GM10248 (cell line): ENCODE data around the gene ARID2.

Source experiments
- CTCF ChIA-PET: fragments of 300-600 bp; sonication (Branson Sonifier 250); formaldehyde crosslinking; extraction: SDS; loops from one replicate; lab custom pipeline; 2021; ENCODE audit warnings: antibody characterized with exemption; lab: Yijun Ruan, JAX
- POLR2A ChIA-PET: fragments of 350-650 bp; sonication (Branson Sonifier 250); formaldehyde crosslinking; extraction: SDS; loops from one replicate; lab custom pipeline; 2020; ENCODE audit warnings: antibody characterized with exemption; lab: Yijun Ruan, JAX
- DNase-seq: peaks from one replicate; pipeline ENCODE4 v3.0.0; 2012; ENCODE audit errors: extremely low spot score
- TF ChIP-seq, protein P1 (sequence below): IDR thresholded peaks from 2 replicates; pipeline ENCODE4 v1.5.1; 2012; ENCODE audit warnings: mild to moderate bottlenecking, low read depth; ENCODE audit errors: extremely low read depth, missing control alignments, control extremely low read depth

Gene ARID2

GRCh38 chr12:45883187-45883586, 153.7 kb downstream of the ARID2 start:
- DNase-seq, result no peak
- TF ChIP-seq, protein P1, sequence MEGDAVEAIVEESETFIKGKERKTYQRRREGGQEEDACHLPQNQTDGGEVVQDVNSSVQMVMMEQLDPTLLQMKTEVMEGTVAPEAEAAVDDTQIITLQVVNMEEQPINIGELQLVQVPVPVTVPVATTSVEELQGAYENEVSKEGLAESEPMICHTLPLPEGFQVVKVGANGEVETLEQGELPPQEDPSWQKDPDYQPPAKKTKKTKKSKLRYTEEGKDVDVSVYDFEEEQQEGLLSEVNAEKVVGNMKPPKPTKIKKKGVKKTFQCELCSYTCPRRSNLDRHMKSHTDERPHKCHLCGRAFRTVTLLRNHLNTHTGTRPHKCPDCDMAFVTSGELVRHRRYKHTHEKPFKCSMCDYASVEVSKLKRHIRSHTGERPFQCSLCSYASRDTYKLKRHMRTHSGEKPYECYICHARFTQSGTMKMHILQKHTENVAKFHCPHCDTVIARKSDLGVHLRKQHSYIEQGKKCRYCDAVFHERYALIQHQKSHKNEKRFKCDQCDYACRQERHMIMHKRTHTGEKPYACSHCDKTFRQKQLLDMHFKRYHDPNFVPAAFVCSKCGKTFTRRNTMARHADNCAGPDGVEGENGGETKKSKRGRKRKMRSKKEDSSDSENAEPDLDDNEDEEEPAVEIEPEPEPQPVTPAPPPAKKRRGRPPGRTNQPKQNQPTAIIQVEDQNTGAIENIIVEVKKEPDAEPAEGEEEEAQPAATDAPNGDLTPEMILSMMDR, result no peak
- POLR2A ChIA-PET, result no interaction called here
- CTCF ChIA-PET, result no interaction called here

- TF ChIP-seq, protein P1, result no peak
- no peak for DNase-seq
- CTCF ChIA-PET, result interaction anchor here (1.1 to 1.8 kb wide), 2 partner anchors 17 to 19 kb away, joined by 3 to 5 read pairs; no protein-coding TSS in a partner anchor
- POLR2A ChIA-PET, result no interaction called here
Measured at GRCh38 chr12:45886685-45887084, 157.2 kb downstream of the ARID2 start.

DNA sequence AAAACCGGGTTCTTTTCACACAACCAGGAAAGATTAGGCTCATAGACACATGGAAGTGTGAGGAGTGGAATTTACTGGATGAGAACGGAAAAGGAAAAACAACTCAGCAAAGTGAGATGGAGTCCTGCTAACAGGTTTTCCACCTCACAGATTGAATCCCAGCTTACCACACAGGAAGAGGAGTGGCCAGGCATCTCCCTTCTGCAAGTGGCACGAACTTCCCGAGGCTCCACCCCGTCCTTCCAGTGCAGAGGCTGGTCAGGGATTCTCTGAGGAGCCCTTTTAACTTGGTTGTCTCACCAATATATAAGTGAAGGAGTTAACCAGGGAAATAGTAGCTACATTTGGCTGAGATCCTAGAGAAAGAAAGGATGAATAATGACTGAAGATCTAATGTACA, 158.0 kb downstream of the ARID2 start:
- ChIA-PET CTCF (interaction anchor here (1.3 to 1.8 kb wide), 2 partner anchors 18 to 37 kb away, joined by 4 to 5 read pairs; no protein-coding TSS in a partner anchor), POLR2A (interaction anchor here (0.9 kb wide), 1 partner anchor 12 kb away, joined by 3 read pairs; no protein-coding TSS in a partner anchor)
- DNase-seq, result no peak
- TF ChIP-seq, protein P1, result no peak

GRCh38 chr12:45890276-45890675, 160.8 kb downstream of the ARID2 start:
- no peak for DNase-seq
- POLR2A ChIA-PET, result no interaction called here
- CTCF ChIA-PET, result no interaction called here
- TF ChIP-seq, protein P1, result no peak

DNA sequence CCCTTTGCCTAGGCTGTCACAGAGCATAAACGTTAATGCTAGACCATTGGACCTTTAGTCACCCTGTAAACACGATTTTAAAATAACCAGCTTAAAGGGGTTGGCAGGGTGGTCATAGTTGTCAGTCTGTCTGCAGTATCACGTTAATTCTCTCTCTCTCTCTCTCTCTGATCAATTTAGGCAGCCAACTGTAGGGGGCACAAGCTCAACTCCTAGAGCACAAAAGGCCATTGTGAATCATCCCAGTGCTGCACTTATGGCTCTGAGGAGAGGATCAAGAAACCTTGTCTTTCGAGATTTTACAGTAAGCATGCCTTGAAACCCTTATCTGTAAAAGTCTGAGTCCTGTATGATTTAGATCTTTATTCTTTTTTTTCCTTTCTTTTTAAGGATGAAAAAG, 163.7 kb downstream of the ARID2 start:
- CTCF ChIA-PET, result interaction anchor here (1.0 to 1.7 kb wide), 5 partner anchors 12 to 49 kb away, joined by 3 to 9 read pairs (median 4); no protein-coding TSS in a partner anchor
- TF ChIP-seq, protein P1, result no peak

DNA sequence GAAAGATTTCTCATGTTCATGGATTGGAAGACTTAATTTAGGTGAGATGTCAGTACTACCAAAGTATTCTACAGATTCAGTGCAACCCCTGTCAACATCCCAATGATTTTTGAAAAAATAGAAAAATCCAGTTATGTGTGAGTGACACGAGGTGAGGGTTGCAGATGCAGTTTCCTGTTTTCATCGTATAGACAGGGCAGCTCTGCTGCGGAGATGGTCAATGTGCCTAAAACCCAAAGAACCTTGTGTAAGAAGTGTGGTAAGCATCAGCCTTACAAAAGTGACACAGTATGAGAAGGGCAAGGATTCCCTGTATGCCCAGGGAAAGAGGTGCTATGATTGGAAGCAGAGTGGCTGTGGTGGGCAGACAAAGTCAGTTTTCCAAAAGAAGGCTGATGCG, 166.5 kb downstream of the ARID2 start:
- TF ChIP-seq, protein P1, result no peak
- POLR2A ChIA-PET, result no interaction called here
- no peak for DNase-seq
- CTCF ChIA-PET, result no interaction called here

More for the DNA sequence above, 163.7 kb downstream of the ARID2 start:
- POLR2A ChIA-PET, result no interaction called here
- no peak for DNase-seq
